OCI-LY7 (cell line): ENCODE data around the gene PTPRT.

ENCODE experiments used
- CTCF ChIP-seq: fragments of 200-600 bp; sonication (generic); conservative IDR thresholded peaks from 2 replicates; pipeline ENCODE4 v1.5.1; 2014; ENCODE audit warnings: mild to moderate bottlenecking, antibody characterized with exemption, low read length, moderate library complexity, mixed read lengths
- EZH2phosphoT487 ChIP-seq: fragments of 200-600 bp; sonication (generic); IDR thresholded peaks from 2 replicates; pipeline ENCODE4 v1.6.1; 2018; ENCODE audit warnings: low read depth, borderline replicate concordance, mild to moderate bottlenecking, mixed run types, antibody characterized with exemption, low read length, moderate library complexity, mixed read lengths

DNA sequence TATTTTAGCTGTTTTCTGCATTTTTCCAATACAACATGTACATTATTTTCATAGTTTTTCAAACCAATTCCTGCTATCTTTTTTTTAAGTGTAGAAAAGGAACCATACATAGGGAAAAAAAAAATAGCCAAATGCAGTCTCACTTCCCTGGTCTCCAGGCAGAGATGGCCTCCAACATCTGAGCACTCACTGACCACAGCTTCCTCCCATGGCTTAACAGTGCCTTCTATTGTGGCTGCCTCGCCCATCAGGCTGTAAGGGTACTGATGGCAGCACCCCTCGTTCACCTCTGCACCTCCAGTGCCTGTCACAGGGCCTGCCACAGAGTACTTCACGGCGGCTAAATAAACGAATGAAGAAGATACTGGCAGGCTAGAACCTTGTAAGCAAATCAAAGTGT lies 591.1 kb downstream of the PTPRT start:
- TF ChIP-seq CTCF (no peak), EZH2phosphoT487 (no peak)
